Activated gamma-delta T cell treated with Interleukin-2 at 50 U/mL for 16 hours (primary cell): ENCODE results near the gene TBCE.

Experiments
- DNase-seq: peaks from one replicate; pipeline ENCODE4 v3.0.0-alpha.2; 2020

The TBCE gene

GRCh38 chr1:235367000-235367908 is at the start of gene TBCE:
TSS of gene TBCE (plus strand) at chr1:235367427. CDS start at chr1:235380050, 12,623 bp downstream.
- peak; percentile 78 for DNase-seq

GRCh38 chr1:235319255-235319654 is 48.0 kb upstream of the TBCE start:
- no peak for DNase-seq

- DNase-seq, result no peak
These were observed 46.6 kb upstream of the TBCE start for GRCh38 chr1:235320521-235321179.

GRCh38 chr1:235324296-235324695 is 42.9 kb upstream of the TBCE start:
- DNase-seq, result no peak

GRCh38 chr1:235325139-235325538 is 42.1 kb upstream of the TBCE start:
- DNase-seq, result no peak

GRCh38 chr1:235325854-235326253 is 41.4 kb upstream of the TBCE start:
- DNase-seq, result no peak

- peak; percentile 57 for DNase-seq
These were observed 40.3 kb upstream of the TBCE start for GRCh38 chr1:235326719-235327558.

- DNase-seq, result no peak
These were observed 39.5 kb upstream of the TBCE start, which contains the start of gene ARID4B for GRCh38 chr1:235327559-235328270. TSS of gene ARID4B (minus strand) at chr1:235328179. CDS start at chr1:235326919, 1,260 bp downstream.

- DNase-seq, result peak; percentile 98
These were observed 38.7 kb upstream of the TBCE start, which contains the start of gene GGPS1 for GRCh38 chr1:235328271-235329138. TSS of gene GGPS1 (plus strand) at chr1:235328570. CDS start at chr1:235335265, 6,695 bp downstream.

GRCh38 chr1:235329139-235329902 is 37.9 kb upstream of the TBCE start:
- peak; percentile 47 for DNase-seq

GRCh38 chr1:235330918-235331285 is 36.3 kb upstream of the TBCE start:
- DNase-seq, result no peak

GRCh38 chr1:235331401-235331800 is 35.8 kb upstream of the TBCE start:
- no peak for DNase-seq

- no peak for DNase-seq
These were observed 30.3 kb upstream of the TBCE start for GRCh38 chr1:235336903-235337302.

GRCh38 chr1:235339746-235340145 is 27.5 kb upstream of the TBCE start:
- DNase-seq, result no peak

- DNase-seq, result no peak
These were observed 25.9 kb upstream of the TBCE start for GRCh38 chr1:235341334-235341733.

- DNase-seq, result no peak
These were observed 25.2 kb upstream of the TBCE start for GRCh38 chr1:235342039-235342438.

GRCh38 chr1:235342471-235342870 is 24.8 kb upstream of the TBCE start:
- DNase-seq, result no peak

GRCh38 chr1:235343726-235344125 is 23.5 kb upstream of the TBCE start:
- DNase-seq, result no peak

- DNase-seq, result no peak
These were observed 15.8 kb upstream of the TBCE start for GRCh38 chr1:235351441-235351840.

GRCh38 chr1:235351898-235352297 is 15.3 kb upstream of the TBCE start:
- DNase-seq, result no peak
